H9 (cell line): ENCODE data around the gene MAML3. TPM values are rescaled to one million over a fixed set of nuclear protein-coding genes. Genes with fewer than 3 reads are reported as not detected.

Source experiments
- DNase-seq: peaks from one replicate; pipeline ENCODE4 v3.0.0-alpha.2; 2017
- H2AFZ ChIP-seq: one replicate; pipeline ENCODE4 v1.6.1; 2013; ENCODE audit warnings: mild to moderate bottlenecking, low read length, control low read depth, moderate library complexity
- H2AK5ac ChIP-seq: 2 replicates; pipeline ENCODE4 v1.6.1; 2013; ENCODE audit warnings: low read length, control low read depth, mixed read lengths; ENCODE audit not compliant: insufficient read length
- H2BK120ac ChIP-seq: one replicate; pipeline ENCODE4 v1.6.1; 2013; ENCODE audit warnings: low read depth, mild to moderate bottlenecking, low read length, control low read depth, inconsistent platforms; ENCODE audit not compliant: poor library complexity, severe bottlenecking
- H2BK12ac ChIP-seq: 2 replicates; pipeline ENCODE4 v1.6.1; 2013; ENCODE audit warnings: low read length, control low read depth, mixed read lengths, low read depth; ENCODE audit not compliant: insufficient read length
- H2BK15ac ChIP-seq: 2 replicates; pipeline ENCODE4 v1.6.1; 2013; ENCODE audit warnings: low read depth, low read length, control low read depth
- H2BK20ac ChIP-seq: one replicate; pipeline ENCODE4 v1.6.1; 2013; ENCODE audit warnings: low read depth, mild to moderate bottlenecking, low read length, control low read depth, inconsistent platforms; ENCODE audit not compliant: poor library complexity, severe bottlenecking
- H2BK5ac ChIP-seq: 2 replicates; pipeline ENCODE4 v1.6.1; 2013; ENCODE audit warnings: low read length, control low read depth, mixed read lengths; ENCODE audit not compliant: insufficient read length
- H3K14ac ChIP-seq: 2 replicates; pipeline ENCODE4 v1.6.1; 2013; ENCODE audit warnings: low read length, control low read depth; ENCODE audit not compliant: insufficient read depth
- H3K18ac ChIP-seq: 2 replicates; pipeline ENCODE4 v1.6.1; 2013; ENCODE audit warnings: low read depth, mild to moderate bottlenecking, mixed read lengths, low read length, control low read depth; ENCODE audit not compliant: insufficient read length
- H3K23ac ChIP-seq: 2 replicates; pipeline ENCODE4 v1.6.1; 2013; ENCODE audit warnings: low read length, control low read depth, mixed read lengths, low read depth; ENCODE audit not compliant: insufficient read length
- H3K23me2 ChIP-seq: 2 replicates; pipeline ENCODE4 v1.6.1; 2013; ENCODE audit warnings: low read depth, mild to moderate bottlenecking, mixed read lengths, low read length, control low read depth; ENCODE audit not compliant: insufficient read length, poor library complexity, severe bottlenecking
- H3K27ac ChIP-seq: 2 replicates; pipeline ENCODE4 v1.5.1; 2013; ENCODE audit warnings: low read length, control low read depth, mixed read lengths, low read depth; ENCODE audit not compliant: insufficient read length
- H3K27me3 ChIP-seq: 2 replicates; pipeline ENCODE4 v1.6.1; 2013; ENCODE audit warnings: low read length, control low read depth, inconsistent platforms; ENCODE audit not compliant: insufficient read depth
- H3K4ac ChIP-seq: 2 replicates; pipeline ENCODE4 v1.6.1; 2013; ENCODE audit warnings: low read depth, mild to moderate bottlenecking, control low read depth, inconsistent platforms, low read length, moderate library complexity
- H3K4me1 ChIP-seq: 2 replicates; pipeline ENCODE4 v1.6.1; 2013; ENCODE audit warnings: low read length, control low read depth, inconsistent platforms; ENCODE audit not compliant: insufficient read depth
- H3K4me2 ChIP-seq: 2 replicates; pipeline ENCODE4 v1.6.1; 2013; ENCODE audit warnings: low read length, control low read depth, mixed read lengths; ENCODE audit not compliant: insufficient read length, insufficient read depth
- H3K56ac ChIP-seq: 2 replicates; pipeline ENCODE4 v1.6.1; 2013; ENCODE audit warnings: low read depth, mild to moderate bottlenecking, mixed read lengths, low read length, control low read depth; ENCODE audit not compliant: insufficient read length
- H3K79me1 ChIP-seq: 2 replicates; pipeline ENCODE4 v1.6.1; 2013; ENCODE audit warnings: low read depth, mild to moderate bottlenecking, moderate library complexity, low read length, control low read depth, inconsistent platforms; ENCODE audit not compliant: insufficient read depth, poor library complexity, severe bottlenecking
- H3K79me2 ChIP-seq: 2 replicates; pipeline ENCODE4 v1.6.1; 2013; ENCODE audit warnings: low read length, control low read depth, inconsistent platforms; ENCODE audit not compliant: insufficient read depth
- H3K9ac ChIP-seq: 2 replicates; pipeline ENCODE4 v1.6.1; 2013; ENCODE audit warnings: low read length, control low read depth, mixed read lengths; ENCODE audit not compliant: insufficient read length; ENCODE audit errors: extremely low read depth
- H3K9me3 ChIP-seq: one replicate; pipeline ENCODE4 v1.6.1; 2013; ENCODE audit warnings: low read depth, low read length, inconsistent platforms; ENCODE audit not compliant: control insufficient read depth
- H3T11ph ChIP-seq: one replicate; pipeline ENCODE4 v1.6.1; 2013; ENCODE audit warnings: mild to moderate bottlenecking, low read length, control low read depth, inconsistent platforms
- H4K20me1 ChIP-seq: one replicate; pipeline ENCODE4 v1.6.1; 2013; ENCODE audit not compliant: control insufficient read depth, insufficient read length, insufficient read depth
- H4K5ac ChIP-seq: 2 replicates; pipeline ENCODE4 v1.6.1; 2013; ENCODE audit warnings: low read depth, mild to moderate bottlenecking, mixed read lengths, low read length, control low read depth; ENCODE audit not compliant: insufficient read length
- H4K8ac ChIP-seq: replicated peaks from 2 replicates; pipeline ENCODE4 v1.6.1; 2013; ENCODE audit warnings: low read length, control low read depth, mixed read lengths, low read depth; ENCODE audit not compliant: insufficient read length
- H4K91ac ChIP-seq: 2 replicates; pipeline ENCODE4 v1.6.1; 2013; ENCODE audit warnings: low read depth, mild to moderate bottlenecking, moderate library complexity, mixed read lengths, low read length, control low read depth; ENCODE audit not compliant: insufficient read length
- H3K27ac Mint-ChIP-seq, 3 experiments: 2 replicates in 2 of 3; 3 replicates in 1 of 3; pipeline ENCODE4 v1.8.0; 2020 to 2021; ENCODE audit warnings: mixed read lengths in 3 of 3, mild to moderate bottlenecking in 1 of 3, moderate library complexity in 1 of 3
- H3K27me3 Mint-ChIP-seq: 2 replicates; pipeline ENCODE4 v1.8.0; 2021; ENCODE audit warnings: low read depth, mild to moderate bottlenecking, moderate library complexity, mixed read lengths
- H3K36me3 Mint-ChIP-seq, 3 experiments: 2 replicates in 2 of 3; 3 replicates in 1 of 3; pipeline ENCODE4 v1.8.0; 2020 to 2021; ENCODE audit warnings: low read depth in 3 of 3, mixed read lengths in 3 of 3; ENCODE audit not compliant: insufficient read depth in 1 of 3
- H3K4me1 Mint-ChIP-seq, 2 experiments: 2 replicates each; pipeline ENCODE4 v1.8.0; 2020; ENCODE audit warnings: mixed read lengths in 2 of 2
- H3K4me3 Mint-ChIP-seq, 2 experiments: 2 replicates in 1 of 2; 3 replicates in 1 of 2; pipeline ENCODE4 v1.8.0; 2020 to 2021; ENCODE audit warnings: mild to moderate bottlenecking in 2 of 2, mixed read lengths in 2 of 2, moderate library complexity in 1 of 2
- H3K9me3 Mint-ChIP-seq, 2 experiments: 2 replicates in 1 of 2; 3 replicates in 1 of 2; pipeline ENCODE4 v1.8.0; 2020; ENCODE audit warnings: mild to moderate bottlenecking in 2 of 2, mixed read lengths in 2 of 2, moderate library complexity in 1 of 2
- CTCF ChIP-seq: fragments of 200-600 bp; sonication (generic); conservative IDR thresholded peaks from 3 replicates; pipeline ENCODE4 v1.8.0; 2021; ENCODE audit warnings: antibody characterized with exemption, mild to moderate bottlenecking
- WGBS: extraction: QIAGEN DNeasy Blood & Tissue Kit; methylation state at CpG from one replicate; pipeline ENCODE4 v1.1.7; 2013; ENCODE audit warnings: missing lambda C conversion rate, low lambda C conversion rate, mixed read lengths; ENCODE audit not compliant: insufficient read length; ENCODE audit errors: extremely low coverage; 5-methylcytosine and 5-hydroxymethylcytosine counted together
- total RNA-seq: library from RNA; stranded (reverse); gene quantifications from 2 replicates; pipeline ENCODE4 v1.2.1, GENCODE V29; 2021

Gene MAML3
- total RNA-seq, 1 experiment from 2014 or later, result 3.9 TPM

GRCh38 chr4:139768896-139769295, 385.1 kb downstream of the MAML3 start:
- peak; percentile 58 for DNase-seq
- Histone ChIP-seq H3K56ac (no peak overlapping the region), H3K79me2 (no peaks in the 10 kb centered on the region), H3K9me3 (no peaks in the 10 kb centered on the region), H3K4me1 (no peaks in the 10 kb centered on the region), H3K79me1 (no peaks in the 10 kb centered on the region), H2AFZ (no peak overlapping the region), H3K23me2 (no peaks in the 10 kb centered on the region), H3K9ac (no peak overlapping the region), H2BK15ac (no peak overlapping the region), H3K4ac (no peak overlapping the region), H4K5ac (no peak overlapping the region), H2BK120ac (no peak overlapping the region), H3K18ac (no peak overlapping the region), H3K14ac (no peak overlapping the region), H3T11ph (no peak overlapping the region), H3K4me2 (no peak overlapping the region), H4K91ac (no peak overlapping the region), H4K8ac (no peak overlapping the region), H3K27ac (no peak overlapping the region), H3K23ac (no peak overlapping the region), H4K20me1 (no peaks in the 10 kb centered on the region), H2BK5ac (no peak overlapping the region), H3K27me3 (no peaks in the 10 kb centered on the region), H2BK20ac (no peak overlapping the region), H2BK12ac (no peak overlapping the region), H2AK5ac (no peak overlapping the region)
- WGBS, result no CpG with 5 or more reads among the region's 4 CpGs
- 0 out of 7 replicates have a peak overlapping the region, but pooled peaks of 1 of the 3 experiments have one; percentile 44 for H3K27ac Mint-ChIP-seq
- H3K4me1 Mint-ChIP-seq, result peaks cover 8 to 9% of the 10 kb centered on the region in 2 experiments; a peak in 3 of 4 replicates
- no peaks in the 10 kb centered on the region for H3K9me3 Mint-ChIP-seq
- H3K36me3 Mint-ChIP-seq, result no peaks in the 10 kb centered on the region
- 0 out of 2 replicates have a peak, but pooled peaks cover 4% of the 10 kb centered on the region for H3K27me3 Mint-ChIP-seq
- H3K4me3 Mint-ChIP-seq, result no peak overlapping the region
- TF ChIP-seq CTCF, result peak; percentile 73
